Testis (tissue), 2 donors: ENCODE data around the gene RAB7A.

ENCODE experiments used
- CTCF ChIP-seq, 3 experiments: fragments of 450-650 bp in 2 of 3; fragments of 200-600 bp in 1 of 3; sonication (generic) in 1 of 3; IDR thresholded peaks; one replicate each; pipeline ENCODE4 v1.5.1; 2016 to 2019; ENCODE audit warnings: antibody characterized with exemption in 3 of 3, mild to moderate bottlenecking in 2 of 3, moderate library complexity in 1 of 3
- POLR2A ChIP-seq: fragments of 450-650 bp; IDR thresholded peaks from one replicate; pipeline ENCODE4 v1.6.1; 2017; ENCODE audit warnings: antibody characterized with exemption, mild to moderate bottlenecking, moderate library complexity

- no peak for TF ChIP-seq POLR2A
- no peak for TF ChIP-seq CTCF (IDR thresholded peaks at IDR 0.05)
Observed at GRCh38 chr3:128851601-128852000, 125.6 kb downstream of the RAB7A start.
